Skeletal muscle satellite cell (primary cell): ENCODE results near the gene PCDHB2.
"Not testable (repeated sequence)": the region's sequence is repeated elsewhere in the genome, so short reads cannot be mapped to it uniquely, and the experiment has no call there.

ENCODE experiments used
- H3K27me3 ChIP-seq: 2 replicates; pipeline ENCODE4 v1.7.0; 2013; ENCODE audit warnings: low read length; ENCODE audit not compliant: control insufficient read depth, insufficient read depth
- H3K36me3 ChIP-seq: 2 replicates; pipeline ENCODE4 v1.7.0; 2013; ENCODE audit warnings: mild to moderate bottlenecking, control low read depth, low read length; ENCODE audit not compliant: insufficient read depth
- H3K4me1 ChIP-seq: 2 replicates; pipeline ENCODE4 v1.7.0; 2013; ENCODE audit warnings: low read length; ENCODE audit not compliant: control insufficient read depth, insufficient read depth
- H3K4me2 ChIP-seq: 2 replicates; pipeline ENCODE4 v1.7.0; 2013; ENCODE audit warnings: mild to moderate bottlenecking, low read length
- H3K4me3 ChIP-seq: 2 replicates; pipeline ENCODE4 v1.7.0; 2013; ENCODE audit warnings: low read length
- H3K9ac ChIP-seq: 2 replicates; pipeline ENCODE4 v1.7.0; 2013; ENCODE audit warnings: mild to moderate bottlenecking, low read depth, low read length, moderate library complexity
- H3K9me3 ChIP-seq: replicated peaks from 2 replicates; pipeline ENCODE4 v1.7.0; 2013; ENCODE audit warnings: mild to moderate bottlenecking, control low read depth, low read length

PCDHB2 gene

GRCh38 chr5:141102070-141102469 lies 7.7 kb downstream of the PCDHB2 start:
- H3K36me3 ChIP-seq, H3K27me3 ChIP-seq, H3K9ac ChIP-seq, H3K4me2 ChIP-seq, H3K4me3 ChIP-seq, H3K4me1 ChIP-seq, H3K9me3 ChIP-seq: not testable (repeated sequence)

GRCh38 chr5:141102471-141102870 lies 8.1 kb downstream of the PCDHB2 start:
- H3K4me1 ChIP-seq, H3K4me2 ChIP-seq, H3K36me3 ChIP-seq, H3K4me3 ChIP-seq, H3K9ac ChIP-seq, H3K9me3 ChIP-seq, H3K27me3 ChIP-seq: not testable (repeated sequence)

GRCh38 chr5:141105350-141105749 lies 10.9 kb downstream of the PCDHB2 start:
- Histone ChIP-seq H3K9me3 (no peaks in the 10 kb centered on the region), H3K27me3 (no peaks in the 10 kb centered on the region), H3K36me3 (no peaks in the 10 kb centered on the region), H3K4me2 (no peak overlapping the region), H3K9ac (no peak overlapping the region), H3K4me1 (no peaks in the 10 kb centered on the region), H3K4me3 (no peak overlapping the region)

DNA sequence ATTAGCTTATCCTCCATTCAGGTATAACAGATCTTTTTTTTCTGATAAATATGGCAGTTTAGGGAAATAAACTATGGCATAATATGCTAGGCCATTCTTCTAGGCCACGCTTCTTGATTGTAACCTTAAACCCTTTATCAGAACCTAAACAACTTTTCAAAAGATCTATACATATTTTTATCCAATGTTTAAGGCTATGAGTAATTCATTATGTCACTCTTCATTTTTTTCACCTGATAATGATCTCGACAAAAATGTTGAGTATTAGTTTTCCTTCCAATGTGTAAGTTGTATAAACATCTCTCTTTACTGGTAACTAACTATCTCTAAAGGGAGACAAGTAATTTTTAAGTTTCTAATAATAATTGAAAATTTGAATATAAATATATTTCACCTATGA lies 24.8 kb downstream of the PCDHB2 start:
- H3K9me3 ChIP-seq: no peaks in the 10 kb centered on the region
- H3K27me3 ChIP-seq: no peaks in the 10 kb centered on the region
- no peak overlapping the region for H3K9ac ChIP-seq
- H3K36me3 ChIP-seq: no peaks in the 10 kb centered on the region
- H3K4me1 ChIP-seq: no peaks in the 10 kb centered on the region
- H3K4me2 ChIP-seq: no peak overlapping the region
- no peak overlapping the region for H3K4me3 ChIP-seq

DNA sequence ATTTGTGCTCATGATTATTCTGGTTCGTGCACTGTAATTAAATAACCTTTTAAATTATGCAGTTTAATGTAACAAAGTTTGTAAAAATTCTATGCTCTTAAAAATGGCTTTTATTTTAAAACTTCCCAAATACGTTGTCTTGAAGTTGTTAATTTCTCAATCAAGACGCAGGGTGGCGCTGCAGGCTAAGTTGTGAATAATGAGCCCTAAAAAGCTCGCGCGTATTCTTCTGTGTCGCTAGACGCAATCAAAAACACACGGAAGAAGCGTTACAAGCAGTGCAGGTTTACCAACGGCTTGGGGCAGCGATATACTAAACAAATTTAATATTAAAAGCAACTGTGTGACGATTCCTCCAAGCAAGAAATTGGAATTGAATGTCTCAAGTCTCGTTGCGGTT lies 27.1 kb downstream of the PCDHB2 start, which contains the start of gene PCDHB4:
Gene PCDHB4 (plus strand): TSS at position 256 of the 400 bp plus-strand sequence. CDS start 181 bp downstream, outside the sequence.
- H3K36me3 ChIP-seq: no peaks in the 10 kb centered on the region
- no peak within 1 kb of the TSS for H3K9ac ChIP-seq
- no peaks in the 10 kb centered on the region for H3K27me3 ChIP-seq
- no peak within 1 kb of the TSS for H3K4me3 ChIP-seq
- H3K4me1 ChIP-seq: no peaks in the 10 kb centered on the region
- no peaks in the 10 kb centered on the region for H3K9me3 ChIP-seq
- no peak within 1 kb of the TSS for H3K4me2 ChIP-seq

DNA sequence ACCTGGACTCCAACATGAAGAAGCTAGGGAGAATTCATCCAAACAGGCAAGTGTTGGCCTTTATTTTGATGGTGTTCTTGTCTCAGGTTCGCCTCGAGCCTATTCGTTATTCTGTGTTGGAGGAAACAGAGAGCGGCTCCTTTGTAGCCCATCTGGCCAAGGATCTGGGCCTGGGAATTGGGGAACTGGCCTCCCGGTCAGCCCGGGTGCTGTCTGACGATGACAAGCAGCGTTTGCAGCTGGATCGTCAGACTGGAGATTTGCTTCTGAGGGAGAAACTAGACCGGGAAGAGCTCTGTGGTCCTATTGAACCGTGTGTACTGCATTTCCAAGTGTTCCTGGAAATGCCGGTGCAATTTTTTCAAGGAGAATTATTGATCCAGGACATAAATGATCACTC lies 27.6 kb downstream of the PCDHB2 start:
- no peaks in the 10 kb centered on the region for H3K36me3 ChIP-seq
- no peak overlapping the region for H3K4me3 ChIP-seq
- H3K9me3 ChIP-seq: no peaks in the 10 kb centered on the region
- H3K4me1 ChIP-seq: no peaks in the 10 kb centered on the region
- no peaks in the 10 kb centered on the region for H3K27me3 ChIP-seq
- no peak overlapping the region for H3K9ac ChIP-seq
- H3K4me2 ChIP-seq: no peak overlapping the region

- not testable (repeated sequence) for H3K9ac ChIP-seq, H3K4me3 ChIP-seq, H3K4me1 ChIP-seq, H3K36me3 ChIP-seq, H3K4me2 ChIP-seq, H3K9me3 ChIP-seq, H3K27me3 ChIP-seq
These were observed 29.2 kb downstream of the PCDHB2 start for GRCh38 chr5:141123396-141124135.

- no peaks in the 10 kb centered on the region for H3K9me3 ChIP-seq
- H3K36me3 ChIP-seq: no peaks in the 10 kb centered on the region
- no peak overlapping the region for H3K4me3 ChIP-seq
- no peaks in the 10 kb centered on the region for H3K4me1 ChIP-seq
- no peaks in the 10 kb centered on the region for H3K27me3 ChIP-seq
- no peak overlapping the region for H3K9ac ChIP-seq
- H3K4me2 ChIP-seq: no peak overlapping the region
These were observed 32.9 kb downstream of the PCDHB2 start for GRCh38 chr5:141127305-141127704.

DNA sequence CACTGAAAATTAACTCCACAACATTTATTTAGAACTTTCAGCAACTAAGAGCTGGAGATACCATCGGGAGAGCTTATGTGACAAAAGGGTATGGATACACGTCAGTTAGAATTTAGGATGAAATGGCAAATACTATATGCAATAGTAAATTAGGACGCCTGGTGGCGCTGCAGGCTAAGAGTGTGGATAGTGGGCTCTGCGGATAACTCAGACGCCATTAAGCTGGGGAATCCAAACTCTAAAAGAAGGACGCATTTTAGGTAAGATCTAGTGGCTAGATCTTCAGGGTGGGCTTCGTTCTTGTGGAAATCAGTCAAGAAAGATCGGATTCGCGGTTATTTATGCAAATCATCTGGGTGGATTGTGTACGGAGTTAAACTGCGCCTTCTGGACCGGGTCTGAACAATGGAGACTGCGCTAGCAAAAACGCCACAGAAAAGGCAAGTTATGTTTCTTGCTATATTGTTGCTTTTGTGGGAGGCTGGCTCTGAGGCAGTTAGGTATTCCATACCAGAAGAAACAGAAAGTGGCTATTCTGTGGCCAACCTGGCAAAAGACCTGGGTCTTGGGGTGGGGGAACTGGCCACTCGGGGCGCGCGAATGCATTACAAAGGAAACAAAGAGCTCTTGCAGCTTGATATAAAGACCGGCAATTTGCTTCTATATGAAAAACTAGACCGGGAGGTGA lies 40.8 kb downstream of the PCDHB2 start, which contains the start of gene PCDHB5:
Gene PCDHB5 (plus strand): TSS at position 177 of the 688 bp plus-strand sequence. CDS start 229 bp downstream, at position 406.
- Histone ChIP-seq H3K9me3 (no peaks in the 10 kb centered on the region), H3K9ac (peak within 1 kb of the TSS; percentile 64), H3K4me3 (peak within 1 kb of the TSS; percentile 67)

DNA sequence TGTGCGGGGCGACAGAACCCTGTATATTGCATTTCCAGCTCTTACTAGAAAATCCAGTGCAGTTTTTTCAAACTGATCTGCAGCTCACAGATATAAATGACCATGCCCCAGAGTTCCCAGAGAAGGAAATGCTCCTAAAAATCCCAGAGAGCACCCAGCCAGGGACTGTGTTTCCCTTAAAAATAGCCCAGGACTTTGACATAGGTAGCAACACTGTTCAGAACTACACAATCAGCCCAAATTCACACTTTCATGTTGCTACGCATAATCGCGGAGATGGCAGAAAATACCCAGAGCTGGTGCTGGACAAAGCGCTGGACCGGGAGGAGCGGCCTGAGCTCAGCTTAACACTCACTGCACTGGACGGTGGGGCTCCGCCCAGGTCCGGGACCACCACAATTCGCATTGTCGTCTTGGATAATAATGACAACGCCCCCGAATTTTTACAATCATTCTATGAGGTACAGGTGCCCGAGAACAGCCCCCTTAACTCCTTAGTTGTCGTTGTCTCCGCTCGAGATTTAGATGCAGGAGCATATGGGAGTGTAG lies 41.4 kb downstream of the PCDHB2 start:
- Histone ChIP-seq H3K36me3 (no peaks in the 10 kb centered on the region), H3K9ac (no peak overlapping the region), H3K4me1 (no peaks in the 10 kb centered on the region), H3K27me3 (no peaks in the 10 kb centered on the region), H3K4me3 (peak overlapping the region; percentile 67), H3K4me2 (peak overlapping the region; percentile 56), H3K9me3 (no peaks in the 10 kb centered on the region)

More for the DNA sequence above, 40.8 kb downstream of the PCDHB2 start, which contains the start of gene PCDHB5:
- H3K27me3 ChIP-seq: no peaks in the 10 kb centered on the region
- peak within 1 kb of the TSS; percentile 56 for H3K4me2 ChIP-seq
- no peaks in the 10 kb centered on the region for H3K4me1 ChIP-seq
- H3K36me3 ChIP-seq: no peaks in the 10 kb centered on the region

DNA sequence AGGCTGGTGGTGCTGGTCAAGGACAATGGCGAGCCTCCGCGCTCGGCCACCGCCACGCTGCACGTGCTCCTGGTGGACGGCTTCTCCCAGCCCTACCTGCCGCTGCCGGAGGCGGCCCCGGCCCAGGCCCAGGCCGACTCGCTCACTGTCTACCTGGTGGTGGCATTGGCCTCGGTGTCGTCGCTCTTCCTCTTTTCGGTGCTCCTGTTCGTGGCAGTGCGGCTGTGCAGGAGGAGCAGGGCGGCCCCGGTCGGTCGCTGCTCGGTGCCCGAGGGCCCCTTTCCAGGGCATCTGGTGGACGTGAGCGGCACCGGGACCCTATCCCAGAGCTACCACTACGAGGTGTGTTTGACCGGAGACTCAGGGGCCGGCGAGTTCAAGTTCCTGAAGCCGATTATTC lies 42.9 kb downstream of the PCDHB2 start:
- H3K4me3 ChIP-seq, H3K36me3 ChIP-seq, H3K27me3 ChIP-seq, H3K4me1 ChIP-seq, H3K4me2 ChIP-seq, H3K9ac ChIP-seq, H3K9me3 ChIP-seq: not testable (repeated sequence)
